H1 (cell line): ENCODE measurements around the gene INPP5K. TPM values are rescaled to one million over a fixed set of nuclear protein-coding genes. Genes with fewer than 3 reads are reported as not detected.
"Not testable (repeated sequence)": the region's sequence is repeated elsewhere in the genome, so short reads cannot be mapped to it uniquely, and the experiment has no call there.

ENCODE experiments used
- CTCF ChIA-PET: fragments of 300-600 bp; sonication (Branson Sonifier 250); formaldehyde crosslinking; loops from one replicate; lab custom pipeline; 2021; ENCODE audit not compliant: partially characterized antibody; lab: Charles Lee
- POLR2A ChIA-PET: fragments of 300-600 bp; sonication (Branson Sonifier 250); formaldehyde crosslinking; loops from one replicate; lab custom pipeline; 2021; ENCODE audit warnings: inconsistent platforms; ENCODE audit not compliant: partially characterized antibody; lab: Charles Lee
- DNase-seq, 2 experiments: peaks; one replicate each; pipeline versions ENCODE4 v3.0.0 to v3.0.0-alpha.2; 2010 to 2022; ENCODE audit warnings: low spot score in 2 of 2, low read depth in 1 of 2, mixed read lengths in 1 of 2
- FAIRE-seq: peaks from 2 replicates; lab custom pipeline; 2011; peaks lifted over from hg19 to GRCh38; lab: Jason Lieb, UNC
- H2AFZ ChIP-seq: 2 replicates; pipeline ENCODE4 v1.8.1; 2012; ENCODE audit warnings: low read length, inconsistent platforms
- H2AK5ac ChIP-seq: 2 replicates; pipeline ENCODE4 v1.6.1; 2013; ENCODE audit warnings: low read depth, low read length
- H2BK120ac ChIP-seq: replicated peaks from 2 replicates; pipeline ENCODE3; 2013; ENCODE audit warnings: low read depth, low read length, inconsistent platforms
- H2BK12ac ChIP-seq: 2 replicates; pipeline ENCODE4 v1.6.1; 2013; ENCODE audit warnings: low read depth, low read length
- H2BK15ac ChIP-seq: 2 replicates; pipeline ENCODE4 v1.6.1; 2013; ENCODE audit warnings: low read length
- H2BK20ac ChIP-seq: 2 replicates; pipeline ENCODE4 v1.6.1; 2013; ENCODE audit warnings: low read length
- H2BK5ac ChIP-seq: 2 replicates; pipeline ENCODE4 v1.6.1; 2013; ENCODE audit warnings: low read depth, low read length
- H3K14ac ChIP-seq: 2 replicates; pipeline ENCODE4 v1.6.1; 2013; ENCODE audit warnings: inconsistent platforms; ENCODE audit not compliant: insufficient read length
- H3K18ac ChIP-seq: 2 replicates; pipeline ENCODE4 v1.6.1; 2013; ENCODE audit warnings: low read length; ENCODE audit errors: extremely low read depth
- H3K23ac ChIP-seq: 2 replicates; pipeline ENCODE4 v1.6.1; 2013; ENCODE audit warnings: inconsistent platforms; ENCODE audit not compliant: insufficient read length
- H3K23me2 ChIP-seq: 2 replicates; pipeline ENCODE4 v1.6.1; 2013; ENCODE audit warnings: low read depth, low read length
- H3K27ac ChIP-seq: 2 replicates; pipeline ENCODE4 v1.6.1; 2011; ENCODE audit warnings: low read depth, low read length, inconsistent platforms
- H3K27me3 ChIP-seq, 4 experiments: replicated peaks in 1 of 4; 1 replicate in 1 of 4; 2 replicates in 3 of 4; pipeline versions ENCODE4 v1.6.1 to v1.8.1; 2011 to 2013; ENCODE audit warnings: low read length in 3 of 4, mild to moderate bottlenecking in 3 of 4, inconsistent platforms in 2 of 4, mixed read lengths in 2 of 4, moderate library complexity in 1 of 4; ENCODE audit not compliant: control insufficient read depth in 3 of 4, insufficient read depth in 3 of 4; ENCODE audit errors: extremely low read depth in 1 of 4
- H3K36me3 ChIP-seq, 4 experiments: 2 replicates each; pipeline versions ENCODE4 v1.6.1 to v1.8.1; 2011 to 2013; ENCODE audit warnings: mild to moderate bottlenecking in 4 of 4, low read length in 3 of 4, moderate library complexity in 2 of 4, control low read depth in 1 of 4, inconsistent platforms in 1 of 4; ENCODE audit not compliant: insufficient read depth in 4 of 4, control insufficient read depth in 2 of 4
- H3K4ac ChIP-seq: replicated peaks from 2 replicates; pipeline ENCODE3; 2013; ENCODE audit warnings: low read length, low read depth, mixed read lengths, inconsistent platforms; ENCODE audit not compliant: insufficient read length
- H3K4me1 ChIP-seq, 4 experiments: replicated peaks in 1 of 4; 1 replicate in 1 of 4; 2 replicates in 3 of 4; pipeline versions ENCODE4 v1.6.1 to v1.8.1; 2011 to 2013; ENCODE audit warnings: low read length in 3 of 4, inconsistent platforms in 2 of 4, mixed read lengths in 1 of 4; ENCODE audit not compliant: insufficient read depth in 4 of 4, control insufficient read depth in 3 of 4
- H3K4me2 ChIP-seq, 2 experiments: 2 replicates each; pipeline versions ENCODE4 v1.6.1 to v1.8.1; 2011 to 2013; ENCODE audit warnings: low read depth in 2 of 2, low read length in 2 of 2, control low read depth in 1 of 2, inconsistent platforms in 1 of 2, mild to moderate bottlenecking in 1 of 2; ENCODE audit not compliant: insufficient read depth in 1 of 2
- H3K4me3 ChIP-seq, 4 experiments: fragments of 200-600, 300-600 bp in 1 of 4; sonication (generic), shearing (Covaris generic), sonication (Bioruptor Twin) in 1 of 4; 2 replicates each; pipeline versions ENCODE4 v1.5.1 to v1.8.1; 2011 to 2016; ENCODE audit warnings: low read length in 4 of 4, low read depth in 3 of 4, control low read depth in 2 of 4, inconsistent platforms in 2 of 4, mild to moderate bottlenecking in 2 of 4, mixed read lengths in 1 of 4, moderate library complexity in 1 of 4; ENCODE audit not compliant: insufficient read depth in 2 of 4; ENCODE audit errors: extremely low read depth in 1 of 4
- H3K56ac ChIP-seq: replicated peaks from 2 replicates; pipeline ENCODE3; 2013; ENCODE audit warnings: low read depth, mild to moderate bottlenecking, mixed read lengths, low read length, inconsistent platforms; ENCODE audit not compliant: insufficient read length
- H3K79me1 ChIP-seq: 2 replicates; pipeline ENCODE4 v1.6.1; 2013; ENCODE audit warnings: low read depth, low read length, control low read depth
- H3K79me2 ChIP-seq, 2 experiments: 2 replicates each; pipeline versions ENCODE4 v1.6.1 to v1.8.1; 2012 to 2013; ENCODE audit warnings: low read length in 2 of 2, mild to moderate bottlenecking in 2 of 2, inconsistent platforms in 1 of 2; ENCODE audit not compliant: insufficient read depth in 2 of 2, control insufficient read depth in 1 of 2
- H3K9ac ChIP-seq, 4 experiments: replicated peaks in 1 of 4; 1 replicate in 1 of 4; 2 replicates in 3 of 4; pipeline versions ENCODE4 v1.6.1 to v1.8.1; 2011 to 2013; ENCODE audit warnings: low read depth in 3 of 4, low read length in 3 of 4, control low read depth in 2 of 4, mild to moderate bottlenecking in 2 of 4, moderate library complexity in 2 of 4, inconsistent platforms in 1 of 4; ENCODE audit errors: extremely low read depth in 1 of 4
- H3K9me3 ChIP-seq, 2 experiments: 2 replicates each; pipeline versions ENCODE4 v1.6.1 to v1.8.1; 2012 to 2013; ENCODE audit warnings: mild to moderate bottlenecking in 2 of 2, moderate library complexity in 2 of 2, control low read depth in 1 of 2, inconsistent platforms in 1 of 2, low read depth in 1 of 2, low read length in 1 of 2, mixed read lengths in 1 of 2; ENCODE audit not compliant: insufficient read depth in 2 of 2
- H4K20me1 ChIP-seq, 2 experiments: replicated peaks in 1 of 2; 2 replicates each; pipeline versions ENCODE3 to v1.8.1; 2011 to 2013; ENCODE audit warnings: inconsistent platforms in 2 of 2, low read length in 2 of 2, mild to moderate bottlenecking in 1 of 2; ENCODE audit not compliant: insufficient read depth in 2 of 2, control insufficient read depth in 1 of 2
- H4K5ac ChIP-seq: 2 replicates; pipeline ENCODE4 v1.6.1; 2013; ENCODE audit warnings: low read length, low read depth, mixed read lengths, inconsistent platforms; ENCODE audit not compliant: insufficient read length
- H4K8ac ChIP-seq: 2 replicates; pipeline ENCODE4 v1.8.0; 2013; ENCODE audit warnings: mild to moderate bottlenecking, moderate library complexity, low read length, inconsistent platforms; ENCODE audit not compliant: insufficient read depth; ENCODE audit errors: extremely low read depth
- H4K91ac ChIP-seq: replicated peaks from 2 replicates; pipeline ENCODE3; 2013; ENCODE audit warnings: low read length, mixed read lengths, inconsistent platforms; ENCODE audit not compliant: insufficient read length
- WGBS, 2 experiments: shearing (Covaris generic) in 1 of 2; methylation state at CpG; one replicate each; pipeline versions ENCODE4 v1.1.6 to v1.1.7; 2013 to 2015; ENCODE audit warnings: low lambda C conversion rate in 2 of 2, mixed read lengths in 2 of 2, inconsistent platforms in 1 of 2, low coverage in 1 of 2, missing lambda C conversion rate in 1 of 2; ENCODE audit not compliant: insufficient replicate concordance in 2 of 2, insufficient coverage in 1 of 2, insufficient read length in 1 of 2; ENCODE audit errors: extremely low coverage in 1 of 2, missing lambda C conversion rate in 1 of 2; 5-methylcytosine and 5-hydroxymethylcytosine counted together
- polyA plus RNA-seq, 7 experiments: library from polyadenylated mRNA; depleted of rRNA in 3 of 7; stranded (reverse) in 5 of 7; unstranded in 2 of 7; fragments of >200 nt in 5 of 7; fragments of 200-250 nt in 2 of 7; gene quantifications; 1 replicate in 5 of 7; 2 replicates in 1 of 7; 4 replicates in 1 of 7; pipeline versions ENCODE4 v1.2.1 to v1.2.3, GENCODE V29; 2011 to 2013; ENCODE audit warnings: missing spikeins in 2 of 7, mixed read lengths in 2 of 7
- total RNA-seq: library from RNA; stranded (reverse); fragmentation: NEBNext Ultra II Directional; extraction: Animal tissue kit (Norgen Biotek cat#: 25700); gene quantifications from 2 replicates; pipeline ENCODE4 v1.2.1, GENCODE V29; 2021

Gene INPP5K
- total and polyA plus RNA-seq, 2 of the 8 experiments (the other 6 are each of a cell fraction or from before 2014, with no cell fraction given): 21.0 to 24.1 TPM

DNA sequence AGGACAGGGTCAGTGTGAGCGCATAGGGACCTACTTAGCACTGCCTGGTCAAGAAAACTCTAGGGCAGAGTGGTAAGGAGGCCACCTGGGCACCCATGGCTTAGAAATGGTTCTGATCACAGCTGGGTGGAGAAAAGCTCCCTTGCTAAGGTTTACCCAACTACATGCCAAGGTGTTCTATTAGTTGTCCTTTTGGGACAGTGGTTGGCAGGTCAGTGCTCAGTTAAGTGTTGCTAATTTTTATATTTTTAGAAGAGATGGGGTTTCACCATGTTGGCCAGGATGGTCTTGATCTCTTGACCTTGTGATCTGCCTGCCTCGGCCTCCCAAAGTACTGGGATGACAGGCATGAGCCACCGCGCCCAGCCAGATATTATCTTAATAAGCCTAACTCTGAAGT lies 70.7 kb downstream of the INPP5K start:
- H3K4me3 ChIP-seq, H3K14ac ChIP-seq, H3K56ac ChIP-seq, H3K23ac ChIP-seq, H2BK20ac ChIP-seq, FAIRE-seq, H4K5ac ChIP-seq, H2BK5ac ChIP-seq, H3K27me3 ChIP-seq, CTCF ChIA-PET, H3K4ac ChIP-seq, H4K91ac ChIP-seq, H3K79me1 ChIP-seq, H3K36me3 ChIP-seq, H3K23me2 ChIP-seq, H2BK15ac ChIP-seq, H3K4me2 ChIP-seq, H3K9me3 ChIP-seq, H3K4me1 ChIP-seq, H2BK12ac ChIP-seq, H3K27ac ChIP-seq, H2BK120ac ChIP-seq, H4K8ac ChIP-seq, H2AFZ ChIP-seq, H3K9ac ChIP-seq, H2AK5ac ChIP-seq, DNase-seq, H3K18ac ChIP-seq: not testable (repeated sequence)
- Histone ChIP-seq H4K20me1 (peaks cover 5 to 24% of the 10 kb centered on the region in 2 experiments), H3K79me2 (peaks cover 40 to 89% of the 10 kb centered on the region in 2 experiments)
- 96% methylated on average over 4 of the region's 4 CpGs; no CpG with 5 or more reads in 1 of the 2 experiments for WGBS, 2 experiments
- POLR2A ChIA-PET: interaction anchor here (1.3 to 3.7 kb wide), 4 partner anchors 8 to 46 kb away, joined by 4 to 13 read pairs (median 6); partner anchors contain the start of genes CRK and YWHAE

Other genes starting within 250 kb of the INPP5K start
- 0.34 TPM in 1 of 2 replicates, not detected in the other for gene BHLHA9, start 246.2 kb downstream of the INPP5K start, total RNA-seq
- gene BHLHA9, start 246.2 kb downstream of the INPP5K start, polyA plus RNA-seq (2011; rRNA removed): 0.29 and 0.36 TPM in 2 replicates
- gene TRARG1, start 236.9 kb downstream of the INPP5K start, total RNA-seq: not detected in 2 replicates
- 0.08 TPM in 1 of 2 replicates, not detected in the other for gene TRARG1, start 236.9 kb downstream of the INPP5K start, polyA plus RNA-seq (2011; rRNA removed)
- gene YWHAE, start 116.4 kb downstream of the INPP5K start, total RNA-seq: 1,186 and 1,198 TPM in 2 replicates
- gene YWHAE, start 116.4 kb downstream of the INPP5K start, polyA plus RNA-seq (2011; rRNA removed): 366 and 559 TPM in 2 replicates
- 51.9 and 57.1 TPM in 2 replicates for gene CRK, start 60.4 kb downstream of the INPP5K start, total RNA-seq
- 25.7 and 32.8 TPM in 2 replicates for gene CRK, start 60.4 kb downstream of the INPP5K start, polyA plus RNA-seq (2011; rRNA removed)
- 78.6 and 80.2 TPM in 2 replicates for gene MYO1C, start 23.9 kb downstream of the INPP5K start, total RNA-seq
- gene MYO1C, start 23.9 kb downstream of the INPP5K start, polyA plus RNA-seq (2011; rRNA removed): 40.1 and 52.4 TPM in 2 replicates
- gene PITPNA, start 46.2 kb upstream of the INPP5K start, total RNA-seq: 63.5 and 66.5 TPM in 2 replicates
- gene PITPNA, start 46.2 kb upstream of the INPP5K start, polyA plus RNA-seq (2011; rRNA removed): 34.5 and 35.8 TPM in 2 replicates
- gene SLC43A2, start 112.2 kb upstream of the INPP5K start, total RNA-seq: 6.6 and 7.8 TPM in 2 replicates
- 10.5 and 12.6 TPM in 2 replicates for gene SLC43A2, start 112.2 kb upstream of the INPP5K start, polyA plus RNA-seq (2011; rRNA removed)
- 1.6 TPM in 2 replicates for gene SCARF1, start 129.1 kb upstream of the INPP5K start, total RNA-seq
- gene SCARF1, start 129.1 kb upstream of the INPP5K start, polyA plus RNA-seq (2011; rRNA removed): 1.1 and 1.5 TPM in 2 replicates
- gene RILP, start 133.3 kb upstream of the INPP5K start, total RNA-seq: 6.0 and 7.2 TPM in 2 replicates
- gene RILP, start 133.3 kb upstream of the INPP5K start, polyA plus RNA-seq (2011; rRNA removed): 6.8 and 10.3 TPM in 2 replicates
- 328 and 329 TPM in 2 replicates for gene PRPF8, start 168.3 kb upstream of the INPP5K start, total RNA-seq
- 271 and 337 TPM in 2 replicates for gene PRPF8, start 168.3 kb upstream of the INPP5K start, polyA plus RNA-seq (2011; rRNA removed)
- gene TLCD2, start 193.8 kb upstream of the INPP5K start, total RNA-seq: 1.3 and 1.4 TPM in 2 replicates
- gene TLCD2, start 193.8 kb upstream of the INPP5K start, polyA plus RNA-seq (2011; rRNA removed): 0.47 and 0.69 TPM in 2 replicates
- gene WDR81, start 208.1 kb upstream of the INPP5K start, total RNA-seq: 12.3 and 13.1 TPM in 2 replicates
- 9.1 and 12.9 TPM in 2 replicates for gene WDR81, start 208.1 kb upstream of the INPP5K start, polyA plus RNA-seq (2011; rRNA removed)
- gene SERPINF2, start 226.3 kb upstream of the INPP5K start, total RNA-seq: 1.6 and 1.8 TPM in 2 replicates
- gene SERPINF2, start 226.3 kb upstream of the INPP5K start, polyA plus RNA-seq (2011; rRNA removed): 3.2 and 5.5 TPM in 2 replicates
- 41.5 and 42.3 TPM in 2 replicates for gene SERPINF1, start 245.4 kb upstream of the INPP5K start, total RNA-seq
- gene SERPINF1, start 245.4 kb upstream of the INPP5K start, polyA plus RNA-seq (2011; rRNA removed): 136 and 161 TPM in 2 replicates